GM19238 (cell line): ENCODE measurements around the gene MAP2K6.

Experiments used
- DNase-seq: peaks from one replicate; pipeline ENCODE4 v3.0.0; 2011; ENCODE audit warnings: low spot score; ENCODE audit not compliant: insufficient read length

MAP2K6 gene

GRCh38 chr17:69533481-69534234 is 119.2 kb downstream of the MAP2K6 start:
- no peak for DNase-seq

GRCh38 chr17:69534235-69534621 is 119.7 kb downstream of the MAP2K6 start:
- no peak for DNase-seq

GRCh38 chr17:69535016-69535570 is 120.6 kb downstream of the MAP2K6 start:
- DNase-seq = no peak

GRCh38 chr17:69538795-69539194 is 124.3 kb downstream of the MAP2K6 start:
- DNase-seq = no peak

GRCh38 chr17:69539274-69539673 is 124.8 kb downstream of the MAP2K6 start:
- no peak for DNase-seq

GRCh38 chr17:69539781-69540319 is 125.4 kb downstream of the MAP2K6 start:
- DNase-seq = no peak

- no peak for DNase-seq
Observed at GRCh38 chr17:69540356-69540755, 125.9 kb downstream of the MAP2K6 start.

- DNase-seq = no peak
Observed at GRCh38 chr17:69547230-69547629, 132.7 kb downstream of the MAP2K6 start.

GRCh38 chr17:69547947-69548346 is 133.4 kb downstream of the MAP2K6 start:
- DNase-seq = no peak

- no peak for DNase-seq
Observed at GRCh38 chr17:69551212-69552010, 136.9 kb downstream of the MAP2K6 start.

GRCh38 chr17:69552986-69553667 is 138.6 kb downstream of the MAP2K6 start:
- no peak for DNase-seq

- DNase-seq = no peak
Observed at GRCh38 chr17:69555056-69555455, 140.6 kb downstream of the MAP2K6 start.

GRCh38 chr17:69557339-69557738 is 142.8 kb downstream of the MAP2K6 start:
- DNase-seq = no peak

- DNase-seq = no peak
Observed at GRCh38 chr17:69558796-69559195, 144.3 kb downstream of the MAP2K6 start.

GRCh38 chr17:69560987-69561441 is 146.5 kb downstream of the MAP2K6 start:
- DNase-seq = no peak

GRCh38 chr17:69561462-69561861 is 147.0 kb downstream of the MAP2K6 start:
- no peak for DNase-seq

- DNase-seq = no peak
Observed at GRCh38 chr17:69565447-69565846, 150.9 kb downstream of the MAP2K6 start.

- DNase-seq = no peak
Observed at GRCh38 chr17:69567130-69567529, 152.6 kb downstream of the MAP2K6 start.

- no peak for DNase-seq
Observed at GRCh38 chr17:69572747-69573146, 158.2 kb downstream of the MAP2K6 start.

GRCh38 chr17:69573396-69573795 is 158.9 kb downstream of the MAP2K6 start:
- no peak for DNase-seq
